Myocyte (in vitro differentiated cells): Measurements from ENCODE around the gene UBE2G1. TPM values are rescaled to one million over a fixed set of nuclear protein-coding genes. Genes with fewer than 3 reads are reported as not detected.
"Not testable (repeated sequence)": the region's sequence is repeated elsewhere in the genome, so short reads cannot be mapped to it uniquely, and the experiment has no call there.

Source experiments
- DNase-seq: peaks from one replicate; pipeline ENCODE4 v3.0.0-alpha.2; 2012; ENCODE audit warnings: low read depth
- polyA plus RNA-seq: library from polyadenylated mRNA; unstranded; fragments of >200 nt; gene quantifications from one replicate; pipeline ENCODE4 v1.2.1, GENCODE V29; 2012; ENCODE audit warnings: missing spikeins
- total RNA-seq: library from RNA; depleted of rRNA; stranded (reverse); fragments of >200 nt; gene quantifications from 2 replicates; pipeline ENCODE4 v1.2.3, GENCODE V29; 2014

Gene UBE2G1, protein sequence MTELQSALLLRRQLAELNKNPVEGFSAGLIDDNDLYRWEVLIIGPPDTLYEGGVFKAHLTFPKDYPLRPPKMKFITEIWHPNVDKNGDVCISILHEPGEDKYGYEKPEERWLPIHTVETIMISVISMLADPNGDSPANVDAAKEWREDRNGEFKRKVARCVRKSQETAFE
- 74.5 and 75.0 TPM in 2 replicates for total RNA-seq
- 35.2 TPM for polyA plus RNA-seq

GRCh38 chr17:4366327-4367063, at the start of gene UBE2G1:
TSS of gene UBE2G1 (minus strand) at chr17:4366675. CDS start at chr17:4366316, 359 bp downstream.
- peak; percentile 98 for DNase-seq

DNA sequence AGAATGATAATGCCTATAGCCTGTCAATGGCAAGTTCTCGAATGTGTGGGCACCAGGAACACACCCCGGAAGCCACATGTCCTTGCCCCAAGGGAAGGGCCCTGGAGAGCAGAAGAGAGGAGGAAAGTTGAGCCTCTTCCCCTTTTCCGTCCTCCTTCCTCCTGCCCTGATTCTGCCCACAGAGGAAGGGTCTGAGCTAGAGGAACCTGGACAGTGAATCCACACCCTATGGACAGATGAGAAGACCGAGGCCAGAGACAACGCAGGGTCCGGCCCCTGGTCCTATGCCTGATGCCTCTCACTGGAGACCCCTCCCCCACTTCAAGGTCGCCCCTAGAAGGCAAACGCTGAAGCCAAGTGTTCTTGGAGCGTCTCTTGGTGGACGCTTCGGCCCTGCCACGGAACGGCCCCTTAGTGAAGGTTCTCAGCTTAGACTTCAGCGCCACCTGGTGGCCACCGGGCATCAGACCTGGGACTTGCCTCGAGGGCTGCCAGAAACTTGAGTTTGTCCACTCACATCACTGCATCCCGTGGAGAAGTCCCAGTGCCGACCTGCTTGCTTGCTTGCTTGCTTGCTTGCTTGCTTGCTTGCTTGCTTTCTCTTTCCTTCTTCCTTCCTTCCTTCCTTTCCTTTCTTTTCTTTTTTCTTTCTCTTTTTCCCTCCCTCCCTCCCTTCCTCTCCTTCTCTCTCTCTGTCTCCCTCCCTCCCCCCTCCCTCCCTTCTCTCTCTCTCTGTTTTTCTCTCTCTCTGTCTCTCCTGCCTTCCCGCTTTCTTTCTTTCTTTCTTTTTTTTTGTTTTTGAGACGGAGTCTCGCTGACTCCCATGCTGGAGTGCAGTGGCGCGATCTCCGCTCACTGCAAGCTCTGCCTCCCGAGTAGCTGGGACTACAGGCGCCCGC, 46.7 kb upstream of the UBE2G1 start:
- peak; percentile 89 for DNase-seq

DNA sequence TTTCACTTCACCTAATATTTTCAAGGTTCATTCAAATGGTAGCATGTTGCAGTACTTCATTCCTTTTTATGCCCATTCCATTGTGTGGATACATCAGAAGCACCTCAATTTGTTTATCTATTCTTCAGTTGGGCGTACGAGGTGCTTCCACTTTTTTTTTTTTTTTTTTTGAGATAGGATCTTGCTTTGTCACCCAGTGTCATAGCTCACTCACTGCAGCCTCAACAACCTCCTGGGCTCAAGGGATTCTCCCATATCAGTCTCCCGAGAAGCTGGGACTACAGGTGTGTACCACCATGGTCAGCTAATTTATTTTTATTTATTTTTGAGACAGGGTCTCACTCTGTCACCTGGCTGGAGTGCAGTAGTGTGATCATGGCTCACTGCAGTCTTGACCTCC, 44.7 kb upstream of the UBE2G1 start:
- no peak for DNase-seq

GRCh38 chr17:4409659-4410058, 43.2 kb upstream of the UBE2G1 start:
- no peak for DNase-seq

DNA sequence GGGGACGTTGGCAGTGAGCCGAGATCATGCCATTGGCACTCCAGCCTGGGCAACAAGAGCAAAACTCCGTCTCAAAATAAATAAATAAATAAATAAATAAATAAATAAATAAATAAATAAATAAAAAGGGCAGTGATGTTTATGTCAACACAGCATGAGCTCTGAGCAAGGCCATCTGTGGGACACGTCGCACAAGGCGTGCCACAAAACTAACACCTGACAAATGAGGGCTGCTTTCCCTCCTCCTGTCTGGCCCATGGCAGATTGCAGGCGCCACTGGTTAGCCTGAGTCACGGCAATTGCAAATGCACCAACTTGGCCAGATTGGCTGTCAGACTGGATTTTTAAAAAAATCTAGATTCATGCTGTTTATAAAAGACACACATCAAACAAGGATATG, 41.4 kb upstream of the UBE2G1 start:
- no peak for DNase-seq

- DNase-seq: peak; percentile 14
Observed at GRCh38 chr17:4407216-4407615, 40.7 kb upstream of the UBE2G1 start.

- no peak for DNase-seq
Observed at GRCh38 chr17:4406386-4406785, 39.9 kb upstream of the UBE2G1 start.

- DNase-seq: no peak
Observed at GRCh38 chr17:4405699-4406098, 39.2 kb upstream of the UBE2G1 start.

DNA sequence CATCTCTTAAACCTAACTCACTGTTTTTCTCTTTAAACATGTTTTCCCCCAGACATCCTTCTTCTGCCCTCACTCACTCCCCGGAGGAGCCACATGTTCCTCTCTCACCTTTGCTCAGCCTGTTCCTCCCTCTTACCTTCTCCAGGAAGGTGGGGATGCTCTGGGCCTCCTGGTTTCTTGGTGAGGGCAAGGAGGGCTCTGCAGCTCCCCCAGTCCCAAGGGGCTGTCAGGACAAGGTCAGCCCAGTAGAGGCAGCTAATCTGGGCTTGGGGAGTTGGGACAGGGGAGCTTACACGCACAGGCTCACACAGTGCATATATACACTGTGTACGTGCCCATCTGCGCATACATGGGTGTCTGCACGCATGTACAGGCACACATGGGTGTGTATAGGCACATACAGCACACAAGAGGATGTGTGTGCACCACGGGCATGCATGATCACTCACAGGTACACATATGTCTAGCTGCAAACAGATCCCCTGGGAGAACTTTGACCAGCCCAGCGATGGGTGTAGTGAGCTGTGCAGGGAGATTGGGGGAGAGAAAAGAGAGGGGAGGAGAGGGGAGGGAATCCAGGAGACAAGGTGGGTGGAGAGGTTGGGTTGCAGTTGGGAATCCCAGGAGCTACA, 38.7 kb upstream of the UBE2G1 start:
- DNase-seq: no peak

GRCh38 chr17:4397840-4398239, 31.4 kb upstream of the UBE2G1 start:
- DNase-seq: no peak

GRCh38 chr17:4395111-4395478, 28.6 kb upstream of the UBE2G1 start:
- DNase-seq: no peak

- DNase-seq: no peak
Observed at GRCh38 chr17:4394208-4395110, 28.0 kb upstream of the UBE2G1 start.

DNA sequence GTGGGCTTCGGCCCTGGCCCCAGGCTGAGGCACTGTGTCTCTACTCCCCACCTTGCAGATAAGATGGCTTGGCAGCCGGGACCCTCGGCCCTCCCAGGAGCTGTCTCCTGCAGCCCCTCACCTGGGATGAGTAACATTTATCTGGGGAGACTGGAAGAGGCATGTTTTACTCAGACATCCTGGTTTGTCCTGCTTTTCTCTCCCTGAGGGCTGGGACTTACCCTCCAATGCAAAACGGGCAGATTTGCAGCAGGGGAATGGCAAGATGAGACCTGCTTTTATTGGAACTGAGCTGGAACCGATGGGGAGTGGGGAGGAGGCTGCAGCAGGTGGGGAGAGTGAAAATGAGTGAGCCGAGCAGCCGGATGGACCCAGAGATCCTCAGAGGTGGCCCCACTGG, 27.3 kb upstream of the UBE2G1 start:
- DNase-seq: no peak

DNA sequence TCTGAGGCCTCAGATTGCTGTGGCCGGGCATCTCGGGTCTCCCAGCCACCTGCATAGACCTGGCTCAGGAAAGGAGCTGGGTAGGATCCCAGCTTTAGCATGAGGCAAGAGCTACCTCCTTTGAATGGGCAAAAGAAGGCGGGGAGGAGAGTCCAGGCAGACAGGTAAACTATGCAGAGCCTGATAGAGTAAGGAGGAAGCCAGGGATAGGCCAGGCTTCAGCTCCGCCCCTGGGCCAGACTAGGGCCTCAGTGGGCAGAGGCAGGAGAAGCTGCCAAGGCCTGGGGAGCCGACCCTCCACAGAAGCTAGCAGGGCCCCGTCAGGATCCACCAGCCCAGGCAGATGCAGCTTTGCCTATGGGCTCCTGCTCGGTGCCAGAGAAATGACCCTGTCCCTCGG, 22.6 kb upstream of the UBE2G1 start:
- no peak for DNase-seq

- no peak for DNase-seq
Observed at GRCh38 chr17:4387137-4387536, 20.7 kb upstream of the UBE2G1 start.

DNA sequence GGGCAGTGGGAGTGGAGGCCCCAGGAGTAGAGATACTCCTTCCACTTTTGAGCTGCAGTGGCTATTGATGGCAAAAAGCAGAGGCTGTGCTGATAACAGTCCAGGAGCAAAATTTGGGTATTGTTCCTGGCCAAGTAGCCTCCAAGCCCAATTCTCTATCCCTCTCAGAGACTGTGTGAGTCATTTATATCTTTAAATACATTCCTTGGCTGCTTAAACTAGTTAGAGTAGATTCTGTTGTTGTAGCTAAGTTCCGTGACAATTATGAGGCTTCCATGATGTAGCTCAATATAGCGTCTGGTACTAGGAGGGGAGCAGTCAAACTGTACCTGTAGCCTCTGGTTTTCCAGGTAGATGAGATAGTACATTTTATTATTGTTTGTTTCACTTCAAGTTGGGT, 19.9 kb upstream of the UBE2G1 start:
- no peak for DNase-seq

DNA sequence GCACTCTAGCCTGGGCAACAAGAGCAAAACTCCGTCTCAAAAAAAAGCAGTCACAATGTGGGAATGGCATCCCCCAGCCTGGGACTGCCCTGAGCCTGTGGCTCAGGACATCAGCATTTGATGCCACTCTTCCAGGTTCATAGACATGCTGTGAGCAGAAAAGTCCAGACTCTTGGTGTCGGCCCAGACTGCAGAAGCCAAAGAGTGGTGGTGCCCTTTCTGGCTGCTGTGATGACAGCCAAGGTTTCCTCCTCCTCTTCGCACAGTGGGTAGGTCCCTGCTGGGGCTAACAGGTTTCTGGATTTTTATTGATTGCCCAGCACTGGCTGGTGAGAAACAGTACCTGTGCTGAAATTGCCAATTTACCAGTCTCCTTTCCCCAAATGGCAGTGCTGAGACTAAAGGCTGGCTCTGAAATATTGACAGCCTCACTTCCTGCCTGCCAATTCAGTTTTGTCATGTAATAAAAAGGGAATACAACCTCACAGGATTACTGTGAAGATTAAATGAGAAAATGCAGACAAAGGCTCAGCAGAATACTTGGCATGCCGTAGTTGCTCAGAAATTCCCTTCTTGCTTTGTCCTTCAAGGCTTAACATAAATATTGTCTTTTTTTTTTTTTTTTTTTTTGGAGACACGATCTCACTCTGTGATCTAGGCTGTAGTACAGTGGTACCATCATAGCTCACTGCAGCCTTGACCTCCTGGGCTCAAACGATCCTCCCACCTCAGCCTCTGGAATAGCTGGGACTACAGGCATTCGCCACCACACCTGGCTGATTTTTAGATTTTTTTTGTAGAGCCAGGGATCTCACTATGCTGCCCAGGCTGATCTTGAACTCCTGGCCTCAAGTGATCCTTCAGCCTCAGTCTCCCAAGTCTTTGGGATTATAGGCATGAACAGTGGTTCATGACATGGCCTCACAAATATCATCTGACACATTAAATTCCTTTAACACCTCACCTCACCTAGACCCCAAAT, 15.5 kb upstream of the UBE2G1 start:
- DNase-seq: no peak

DNA sequence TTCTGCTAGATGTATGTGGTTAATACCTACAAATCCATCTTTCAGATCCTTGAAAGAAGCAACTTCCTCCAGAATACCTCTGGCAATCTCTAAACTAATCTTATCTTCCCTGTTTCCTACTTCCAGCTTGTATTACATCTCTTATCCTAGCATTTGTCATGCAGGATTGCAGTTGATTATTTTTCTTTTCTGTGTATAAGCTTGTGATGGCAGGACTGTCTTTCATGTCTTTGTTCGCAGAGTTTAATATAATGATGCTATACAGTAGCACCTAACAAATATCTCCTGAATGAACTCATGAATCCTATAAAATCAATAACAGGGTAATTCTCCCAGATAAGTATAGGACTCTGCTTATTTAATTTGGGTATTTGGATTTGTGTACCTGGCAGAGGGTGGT, 12.2 kb upstream of the UBE2G1 start:
- no peak for DNase-seq

DNA sequence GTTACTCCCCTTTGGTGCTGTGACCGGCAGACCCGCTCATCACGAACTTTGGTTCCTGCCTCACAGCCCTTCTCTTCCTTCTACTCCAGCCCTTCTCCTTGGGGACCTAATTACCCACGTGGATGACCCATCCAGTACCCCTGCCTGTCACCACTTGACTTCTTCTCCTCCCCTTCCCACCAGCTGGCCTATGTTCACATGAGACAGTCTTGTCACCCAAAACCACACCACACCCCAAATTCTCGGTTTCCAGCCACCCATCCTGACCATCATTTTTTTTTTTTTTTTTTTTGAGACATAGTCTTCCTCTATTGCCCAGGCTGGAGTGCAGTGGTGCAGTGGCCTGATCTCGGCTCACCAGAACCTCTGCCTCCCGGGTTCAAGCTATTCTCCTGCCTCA, 10.8 kb upstream of the UBE2G1 start:
- not testable (repeated sequence) for DNase-seq
